Stimulated activated CD4-positive, alpha-beta T cell treated with anti-CD3 and anti-CD28 coated beads, Interleukin-2, amount 100 ng/mL, for 4 hours (primary cell): ENCODE results near the gene VMAC.
"Not testable (repeated sequence)": the region's sequence is repeated elsewhere in the genome, so short reads cannot be mapped to it uniquely, and the experiment has no call there.

Experiments
- DNase-seq: peaks from one replicate; pipeline ENCODE4 v3.0.0-alpha.2; 2020; ENCODE audit warnings: low read depth

The VMAC gene

GRCh38 chr19:5884065-5884811 lies 20.4 kb upstream of the VMAC start:
- DNase-seq = not testable (repeated sequence)

GRCh38 chr19:5889288-5889971 lies 15.2 kb upstream of the VMAC start:
- DNase-seq = no peak

- DNase-seq = no peak
These were observed 14.6 kb upstream of the VMAC start for GRCh38 chr19:5890099-5890498.

- DNase-seq = no peak
These were observed 13.1 kb upstream of the VMAC start for GRCh38 chr19:5891572-5891937.

- DNase-seq = no peak
These were observed 12.5 kb upstream of the VMAC start for GRCh38 chr19:5891938-5892771.

- no peak for DNase-seq
These were observed 11.8 kb upstream of the VMAC start for GRCh38 chr19:5892772-5893275.

- DNase-seq = no peak
These were observed 11.3 kb upstream of the VMAC start for GRCh38 chr19:5893296-5893903.

GRCh38 chr19:5893907-5894703 lies 10.6 kb upstream of the VMAC start:
- DNase-seq = no peak

GRCh38 chr19:5894704-5895349 lies 9.8 kb upstream of the VMAC start:
- DNase-seq = no peak

- no peak for DNase-seq
These were observed 9.3 kb upstream of the VMAC start for GRCh38 chr19:5895409-5895808.

GRCh38 chr19:5895890-5896289 lies 8.8 kb upstream of the VMAC start:
- no peak for DNase-seq

- no peak for DNase-seq
These were observed 8.2 kb upstream of the VMAC start for GRCh38 chr19:5896365-5897076.

GRCh38 chr19:5897189-5897969 lies 7.3 kb upstream of the VMAC start:
- no peak for DNase-seq

GRCh38 chr19:5899728-5900526 lies 4.7 kb upstream of the VMAC start:
- DNase-seq = no peak

- no peak for DNase-seq
These were observed 3.7 kb upstream of the VMAC start for GRCh38 chr19:5900976-5901375.

- no peak for DNase-seq
These were observed 1.5 kb upstream of the VMAC start for GRCh38 chr19:5903056-5903623.

GRCh38 chr19:5903624-5904351 lies 884 bp upstream of the VMAC start, which contains the start of gene NDUFA11:
Gene NDUFA11, minus strand, starts transcription at chr19:5903790. Its CDS starts 82 bp downstream, at chr19:5903708.
- DNase-seq = peak; percentile 95
